RWPE1 (cell line): Measurements from ENCODE around the gene BCL6B.

ENCODE experiments used
- CTCF ChIA-PET: fragments of 350-600 bp; sonication (Branson Sonifier 250); formaldehyde crosslinking; extraction: SDS; loops from one replicate; lab custom pipeline; 2021; lab: Yijun Ruan, JAX
- POLR2A ChIA-PET: fragments of 400-600 bp; formaldehyde crosslinking; extraction: SDS; loops from one replicate; lab custom pipeline; 2020; ENCODE audit warnings: antibody characterized with exemption; ENCODE audit not compliant: low non-redundant PET; lab: Yijun Ruan, JAX
- DNase-seq: peaks from one replicate; pipeline ENCODE4 v3.0.0; 2012; ENCODE audit warnings: low spot score
- H3K27ac ChIP-seq: fragments of 450-650 bp; 2 replicates; pipeline ENCODE4 v1.5.1; 2017
- CTCF ChIP-seq: fragments of 450-650 bp; conservative IDR thresholded peaks from 2 replicates; pipeline ENCODE4 v1.5.1; 2017; ENCODE audit warnings: low read depth, mild to moderate bottlenecking

The BCL6B gene

DNA sequence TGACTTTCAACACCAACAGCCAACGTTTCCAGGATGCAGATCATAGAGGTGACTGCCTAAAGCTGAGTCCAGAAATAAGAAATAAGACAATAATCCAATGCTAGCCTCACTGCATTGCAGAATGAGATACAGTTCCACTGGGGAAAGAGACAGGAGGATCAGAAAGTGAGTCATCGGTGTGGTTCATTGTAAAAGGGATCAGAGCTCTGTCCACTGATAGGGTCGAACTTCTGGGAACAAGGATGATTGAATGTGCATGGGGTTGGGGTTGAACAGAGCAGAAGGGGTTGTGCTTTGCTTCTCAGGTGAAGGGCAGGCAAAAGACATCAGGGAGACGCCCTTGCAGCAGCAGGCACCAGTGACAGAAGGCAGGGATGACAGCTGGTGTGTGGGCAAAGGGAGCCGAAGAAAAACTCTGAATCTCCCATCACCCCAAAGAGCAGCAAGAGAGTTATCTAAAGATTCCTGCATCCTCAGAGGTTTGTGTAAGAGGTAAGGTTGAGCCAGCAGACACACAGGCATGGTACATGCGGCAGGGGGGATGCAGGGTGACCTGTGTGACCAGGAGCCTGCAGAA lies 40.8 kb downstream of the BCL6B start:
- H3K27ac ChIP-seq = no peak overlapping the region
- POLR2A ChIA-PET = no interaction called here
- no peak for TF ChIP-seq CTCF
- CTCF ChIA-PET = no interaction called here
- no peak for DNase-seq

GRCh38 chr17:7064261-7064660 lies 41.4 kb downstream of the BCL6B start:
- DNase-seq = no peak
- H3K27ac ChIP-seq = no peak overlapping the region
- CTCF ChIA-PET = interaction anchor here (0.7 to 1.1 kb wide), 2 partner anchors 19 to 53 kb away, joined by 3 read pairs; no protein-coding TSS in a partner anchor
- no peak for TF ChIP-seq CTCF
- POLR2A ChIA-PET = no interaction called here

DNA sequence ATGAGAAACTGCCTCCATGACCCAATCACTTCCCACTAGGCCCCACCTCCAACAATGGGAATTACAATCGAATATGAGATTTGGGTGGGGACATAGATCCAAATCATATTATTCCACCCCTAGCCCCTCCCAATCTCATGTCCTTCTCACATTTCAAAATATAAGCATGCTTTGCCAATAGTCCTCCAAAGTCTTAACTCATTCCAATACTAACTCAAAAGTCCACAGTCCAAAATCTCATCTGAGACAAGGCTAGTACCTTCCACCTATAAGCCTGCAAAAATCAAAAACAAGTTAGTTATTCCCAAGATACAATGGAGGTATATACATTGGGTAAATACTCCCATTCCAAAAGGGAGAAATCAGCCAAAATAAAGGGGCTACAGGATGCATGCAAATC lies 44.3 kb downstream of the BCL6B start:
- H3K27ac ChIP-seq = no peak overlapping the region
- POLR2A ChIA-PET = no interaction called here
- no peak for TF ChIP-seq CTCF
- CTCF ChIA-PET = no interaction called here
- DNase-seq = no peak

DNA sequence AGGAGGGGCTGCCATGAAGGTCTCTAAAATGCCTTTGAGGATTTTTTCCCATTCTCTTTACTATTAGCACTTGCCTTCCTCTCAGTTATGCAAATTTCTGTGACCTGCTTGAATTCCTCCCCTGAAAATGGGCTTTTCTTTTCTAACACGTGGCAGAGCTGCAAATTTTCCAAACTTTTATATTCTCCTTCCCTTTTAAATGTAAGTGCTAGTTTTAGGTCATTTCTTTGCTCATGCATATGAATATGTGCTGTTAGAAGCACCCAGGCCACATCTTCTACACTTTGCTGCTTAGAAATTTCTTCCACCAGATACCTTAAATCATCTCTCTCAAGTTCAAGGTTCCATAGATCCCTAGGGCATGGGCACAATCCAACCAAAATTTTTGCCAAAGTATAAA lies 45.4 kb downstream of the BCL6B start:
- no peak for DNase-seq
- TF ChIP-seq CTCF = no peak
- POLR2A ChIA-PET = no interaction called here
- no peak overlapping the region for H3K27ac ChIP-seq
- CTCF ChIA-PET = no interaction called here

GRCh38 chr17:7070712-7071111 lies 47.9 kb downstream of the BCL6B start:
- DNase-seq = no peak
- ChIA-PET CTCF (no interaction called here), POLR2A (no interaction called here)
- TF ChIP-seq CTCF = no peak
- no peak overlapping the region for H3K27ac ChIP-seq

- DNase-seq = no peak
- ChIA-PET CTCF (interaction anchor here (0.5 to 0.6 kb wide), 2 partner anchors 58 to 146 kb away, joined by 3 to 5 read pairs; no protein-coding TSS in a partner anchor), POLR2A (no interaction called here)
- TF ChIP-seq CTCF = no peak
- H3K27ac ChIP-seq = no peak overlapping the region
Observed at GRCh38 chr17:7072406-7072805, 49.6 kb downstream of the BCL6B start.
